ENCODE data around the gene KCNN1. TPM values are rescaled to one million over a fixed set of nuclear protein-coding genes. Genes with fewer than 3 reads are reported as not detected.
A peak's percentile ranks its signal among the peaks of the same experiment; 100 is the strongest.

Gene KCNN1
- total and polyA plus RNA-seq, 2 of the 13 experiments (the other 11 are each of a cell fraction or from before 2014, with no cell fraction given), result 0.04 TPM; not detected in 1

GRCh38 chr19:18029617-18030338, 62.9 kb downstream of the KCNN1 start (continued):
- TF ChIP-seq ZNF274 (CRISPR knock-in tag; IDR thresholded peaks at IDR 0.05) (no peak), ZNF207 (IDR thresholded peaks at IDR 0.05; ENCODE audit: borderline replicate concordance) (no peak), FOXJ3 (CRISPR knock-in tag; IDR thresholded peaks at IDR 0.05; ENCODE audit: borderline replicate concordance) (peak; percentile 22; the same call in 1 of the 2 replicates), RBFOX2 (IDR thresholded peaks at IDR 0.05; ENCODE audit: low read depth, low read length) (no peak), ZSCAN31 (CRISPR knock-in tag; IDR thresholded peaks at IDR 0.05; ENCODE audit: low read depth) (no peak), KAT8 (CRISPR knock-in tag; IDR thresholded peaks at IDR 0.05) (peak; percentile 50; the same call in 1 of the 2 replicates), CREB3 (CRISPR knock-in tag; IDR thresholded peaks at IDR 0.05) (no peak), RFX5 (IDR thresholded peaks at IDR 0.05; ENCODE audit: low read depth, low read length) (no peak), POGK (CRISPR knock-in tag; conservative IDR thresholded peaks at IDR 0.05) (no peak), RARA (CRISPR knock-in tag; IDR thresholded peaks at IDR 0.05) (peak; percentile 87), ZNF10 (CRISPR knock-in tag; IDR thresholded peaks at IDR 0.05; ENCODE audit: borderline replicate concordance, low read depth) (no peak), SPEN (CRISPR knock-in tag; IDR thresholded peaks at IDR 0.05; ENCODE audit: low read depth) (peak; percentile 31; the same call in 1 of the 2 replicates), RORA (CRISPR knock-in tag; IDR thresholded peaks at IDR 0.05) (no peak), RBAK (CRISPR knock-in tag; IDR thresholded peaks at IDR 0.05) (no peak), ZNF180 (CRISPR knock-in tag; IDR thresholded peaks at IDR 0.05; ENCODE audit: borderline replicate concordance, low read depth) (no peak)
- TF ChIP-seq, protein P1, sequence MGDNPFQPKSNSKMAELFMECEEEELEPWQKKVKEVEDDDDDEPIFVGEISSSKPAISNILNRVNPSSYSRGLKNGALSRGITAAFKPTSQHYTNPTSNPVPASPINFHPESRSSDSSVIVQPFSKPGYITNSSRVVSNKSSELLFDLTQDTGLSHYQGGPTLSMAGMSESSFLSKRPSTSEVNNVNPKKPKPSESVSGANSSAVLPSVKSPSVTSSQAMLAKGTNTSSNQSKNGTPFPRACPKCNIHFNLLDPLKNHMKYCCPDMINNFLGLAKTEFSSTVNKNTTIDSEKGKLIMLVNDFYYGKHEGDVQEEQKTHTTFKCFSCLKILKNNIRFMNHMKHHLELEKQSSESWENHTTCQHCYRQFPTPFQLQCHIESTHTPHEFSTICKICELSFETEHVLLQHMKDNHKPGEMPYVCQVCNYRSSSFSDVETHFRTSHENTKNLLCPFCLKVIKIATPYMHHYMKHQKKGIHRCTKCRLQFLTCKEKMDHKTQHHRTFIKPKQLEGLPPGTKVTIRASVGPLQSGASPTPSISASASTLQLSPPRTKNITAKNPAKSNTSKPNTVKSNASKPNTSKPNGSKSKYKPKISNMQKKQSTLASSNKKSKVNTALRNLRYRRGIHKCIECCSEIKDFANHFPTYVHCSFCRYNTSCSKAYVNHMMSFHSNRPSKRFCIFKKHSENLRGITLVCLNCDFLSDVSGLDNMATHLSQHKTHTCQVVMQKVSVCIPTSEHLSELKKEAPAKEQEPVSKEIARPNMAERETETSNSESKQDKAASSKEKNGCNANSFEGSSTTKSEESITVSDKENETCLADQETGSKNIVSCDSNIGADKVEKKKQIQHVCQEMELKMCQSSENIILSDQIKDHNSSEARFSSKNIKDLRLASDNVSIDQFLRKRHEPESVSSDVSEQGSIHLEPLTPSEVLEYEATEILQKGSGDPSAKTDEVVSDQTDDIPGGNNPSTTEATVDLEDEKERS (CRISPR knock-in tag; IDR thresholded peaks at IDR 0.05), result no peak
- TF ChIP-seq, protein P2, sequence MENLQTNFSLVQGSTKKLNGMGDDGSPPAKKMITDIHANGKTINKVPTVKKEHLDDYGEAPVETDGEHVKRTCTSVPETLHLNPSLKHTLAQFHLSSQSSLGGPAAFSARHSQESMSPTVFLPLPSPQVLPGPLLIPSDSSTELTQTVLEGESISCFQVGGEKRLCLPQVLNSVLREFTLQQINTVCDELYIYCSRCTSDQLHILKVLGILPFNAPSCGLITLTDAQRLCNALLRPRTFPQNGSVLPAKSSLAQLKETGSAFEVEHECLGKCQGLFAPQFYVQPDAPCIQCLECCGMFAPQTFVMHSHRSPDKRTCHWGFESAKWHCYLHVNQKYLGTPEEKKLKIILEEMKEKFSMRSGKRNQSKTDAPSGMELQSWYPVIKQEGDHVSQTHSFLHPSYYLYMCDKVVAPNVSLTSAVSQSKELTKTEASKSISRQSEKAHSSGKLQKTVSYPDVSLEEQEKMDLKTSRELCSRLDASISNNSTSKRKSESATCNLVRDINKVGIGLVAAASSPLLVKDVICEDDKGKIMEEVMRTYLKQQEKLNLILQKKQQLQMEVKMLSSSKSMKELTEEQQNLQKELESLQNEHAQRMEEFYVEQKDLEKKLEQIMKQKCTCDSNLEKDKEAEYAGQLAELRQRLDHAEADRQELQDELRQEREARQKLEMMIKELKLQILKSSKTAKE (CRISPR knock-in tag; IDR thresholded peaks at IDR 0.05; ENCODE audit: borderline replicate concordance), result peak; percentile 16; the same call in 1 of the 2 replicates
- TF ChIP-seq, protein P3, sequence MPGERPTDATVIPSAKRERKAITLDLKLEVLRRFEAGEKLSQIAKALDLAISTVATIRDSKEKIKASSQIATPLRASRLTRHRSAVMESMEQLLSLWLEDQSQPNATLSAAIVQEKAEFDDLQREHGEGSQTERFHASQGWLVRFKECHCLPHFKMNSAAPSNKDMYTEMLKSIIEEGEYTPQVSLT (CRISPR knock-in tag; IDR thresholded peaks at IDR 0.05; ENCODE audit: borderline replicate concordance, low read depth), result no peak
- TF ChIP-seq, protein P4, sequence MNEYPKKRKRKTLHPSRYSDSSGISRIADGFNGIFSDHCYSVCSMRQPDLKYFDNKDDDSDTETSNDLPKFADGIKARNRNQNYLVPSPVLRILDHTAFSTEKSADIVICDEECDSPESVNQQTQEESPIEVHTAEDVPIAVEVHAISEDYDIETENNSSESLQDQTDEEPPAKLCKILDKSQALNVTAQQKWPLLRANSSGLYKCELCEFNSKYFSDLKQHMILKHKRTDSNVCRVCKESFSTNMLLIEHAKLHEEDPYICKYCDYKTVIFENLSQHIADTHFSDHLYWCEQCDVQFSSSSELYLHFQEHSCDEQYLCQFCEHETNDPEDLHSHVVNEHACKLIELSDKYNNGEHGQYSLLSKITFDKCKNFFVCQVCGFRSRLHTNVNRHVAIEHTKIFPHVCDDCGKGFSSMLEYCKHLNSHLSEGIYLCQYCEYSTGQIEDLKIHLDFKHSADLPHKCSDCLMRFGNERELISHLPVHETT (CRISPR knock-in tag; conservative IDR thresholded peaks at IDR 0.05), result no peak
